Endometrial microvascular endothelial cells (primary cell): Measurements from ENCODE around the gene SAPCD2. TPM values are rescaled to one million over a fixed set of nuclear protein-coding genes. Genes with fewer than 3 reads are reported as not detected.

Source experiments
- in situ Hi-C: cut with HindIII; loops from 2 replicates; pipeline ENCODE4 v1.10.0; 2017; ENCODE audit warnings: low sequenced_read_pairs, low pct_unique_long_range_greater_than_20kb; ENCODE audit errors: inconsistent ontology term
- total RNA-seq: library from RNA; depleted of rRNA; stranded (reverse); fragments of >200 nt; gene quantifications from one replicate; pipeline ENCODE4 v1.2.3, GENCODE V29; 2015; ENCODE audit errors: inconsistent ontology term

Gene SAPCD2
- total RNA-seq, 1 donor from 2014 or later: 38.5 TPM

- in situ Hi-C loops: no loop called here
Observed at GRCh38 chr9:137053944-137054931, 16.1 kb downstream of the SAPCD2 start, which contains the start of gene ENTPD2. Gene ENTPD2 (minus strand): TSS chr9:137054061. CDS start chr9:137053997, 64 bp downstream.

GRCh38 chr9:137052998-137053943 is 17.1 kb downstream of the SAPCD2 start:
- in situ Hi-C loops: no loop called here

- in situ Hi-C loops: no loop called here
Observed at GRCh38 chr9:137052293-137052692, 18.1 kb downstream of the SAPCD2 start.

- in situ Hi-C loops: no loop called here
Observed at GRCh38 chr9:137051145-137051724, 19.1 kb downstream of the SAPCD2 start.

- in situ Hi-C loops: no loop called here
Observed at GRCh38 chr9:137050570-137050969, 19.8 kb downstream of the SAPCD2 start.

GRCh38 chr9:137049544-137050449 is 20.6 kb downstream of the SAPCD2 start:
- in situ Hi-C loops: no loop called here

- in situ Hi-C loops: no loop called here
Observed at GRCh38 chr9:137048655-137049543, 21.5 kb downstream of the SAPCD2 start.

GRCh38 chr9:137046088-137046787 is 24.1 kb downstream of the SAPCD2 start, which contains the start of gene NPDC1:
Gene NPDC1 (minus strand): TSS chr9:137046177. CDS start chr9:137045989, 188 bp downstream.
- in situ Hi-C loops: no loop called here

- in situ Hi-C loops: no loop called here
Observed at GRCh38 chr9:137045294-137046087, 24.9 kb downstream of the SAPCD2 start.

GRCh38 chr9:137044502-137045177 is 25.7 kb downstream of the SAPCD2 start:
- in situ Hi-C loops: no loop called here

- in situ Hi-C loops: no loop called here
Observed at GRCh38 chr9:137044037-137044436, 26.3 kb downstream of the SAPCD2 start.

GRCh38 chr9:137042751-137043727 is 27.3 kb downstream of the SAPCD2 start:
- in situ Hi-C loops: no loop called here

GRCh38 chr9:137041124-137041523 is 29.2 kb downstream of the SAPCD2 start:
- in situ Hi-C loops: no loop called here

GRCh38 chr9:137040568-137040967 is 29.8 kb downstream of the SAPCD2 start:
- in situ Hi-C loops: no loop called here
